Neural crest cell (in vitro differentiated cells): ENCODE measurements around the gene DACH1. TPM values are rescaled to one million over a fixed set of nuclear protein-coding genes. Genes with fewer than 3 reads are reported as not detected.
A peak's percentile ranks its signal among the peaks of the same experiment; 100 is the strongest.

Source experiments
- DNase-seq: peaks from one replicate; pipeline ENCODE4 v3.0.0; 2021; ENCODE audit warnings: low read depth, mixed read lengths, low spot score
- H3K27ac Mint-ChIP-seq: one replicate; pipeline ENCODE4 v1.8.0; 2021; ENCODE audit warnings: mild to moderate bottlenecking, mixed read lengths; ENCODE audit not compliant: unreplicated experiment
- H3K27me3 Mint-ChIP-seq: 2 replicates; pipeline ENCODE4 v1.8.0; 2021; ENCODE audit warnings: low read depth, mild to moderate bottlenecking, mixed read lengths
- H3K36me3 Mint-ChIP-seq: 2 replicates; pipeline ENCODE4 v1.8.0; 2021; ENCODE audit warnings: low read depth, mild to moderate bottlenecking, mixed read lengths
- H3K4me1 Mint-ChIP-seq: 2 replicates; pipeline ENCODE4 v1.8.0; 2021; ENCODE audit warnings: mixed read lengths
- H3K4me3 Mint-ChIP-seq: one replicate; pipeline ENCODE4 v1.8.0; 2021; ENCODE audit warnings: mild to moderate bottlenecking, mixed read lengths
- H3K9me3 Mint-ChIP-seq: 2 replicates; pipeline ENCODE4 v1.8.0; 2021; ENCODE audit warnings: mixed read lengths
- total RNA-seq: library from RNA; stranded (reverse); gene quantifications from 2 replicates; pipeline ENCODE4 v1.2.1, GENCODE V29; 2021
- TF ChIP-seq, protein P1 (sequence below): fragments of 200-600 bp; sonication (generic); conservative IDR thresholded peaks from 2 replicates; pipeline ENCODE4 v1.5.0; 2021; ENCODE audit warnings: antibody characterized with exemption, mild to moderate bottlenecking

DACH1 gene
- total RNA-seq, 1 donor from 2014 or later: 23.7 TPM

DNA sequence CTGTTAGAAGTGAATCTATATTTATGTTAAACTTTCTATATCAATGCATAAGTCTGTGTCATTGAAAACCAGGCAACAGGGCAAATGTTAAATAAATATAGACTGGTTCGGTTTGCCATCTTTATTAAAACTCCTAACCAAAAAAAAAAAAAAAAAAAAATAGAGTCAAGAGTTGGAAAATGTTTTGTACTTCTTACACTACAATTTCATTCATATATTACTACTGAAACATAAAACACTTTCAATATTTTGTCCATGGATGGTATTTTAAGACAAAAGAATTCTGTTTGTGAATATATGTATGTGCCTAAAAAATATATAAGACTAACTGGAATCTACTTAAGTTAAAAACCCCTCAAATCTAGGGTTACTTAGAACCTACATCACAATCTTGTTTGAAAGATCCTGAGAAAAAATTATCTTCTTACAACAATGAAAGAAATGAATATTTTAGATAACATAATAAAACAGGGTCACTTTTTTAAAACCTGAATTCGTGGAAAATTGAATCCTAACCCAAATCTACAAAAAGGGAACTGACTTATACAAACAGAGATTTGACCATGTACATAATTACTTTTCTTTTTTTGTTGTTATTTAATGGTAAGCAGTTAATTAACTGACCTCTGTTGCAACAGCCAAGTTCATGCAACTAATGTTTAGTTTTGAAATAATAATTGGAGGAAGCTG lies 5.1 kb downstream of the DACH1 start:
- Mint-ChIP-seq H3K36me3 (no peaks in the 10 kb centered on the region), H3K4me3 (peak overlapping the region; percentile 74), H3K27me3 (peaks cover 33% of the 10 kb centered on the region), H3K27ac (no peak overlapping the region), H3K9me3 (no peaks in the 10 kb centered on the region), H3K4me1 (peaks cover 32% of the 10 kb centered on the region)
- DNase-seq: no peak
- TF ChIP-seq, protein P1, sequence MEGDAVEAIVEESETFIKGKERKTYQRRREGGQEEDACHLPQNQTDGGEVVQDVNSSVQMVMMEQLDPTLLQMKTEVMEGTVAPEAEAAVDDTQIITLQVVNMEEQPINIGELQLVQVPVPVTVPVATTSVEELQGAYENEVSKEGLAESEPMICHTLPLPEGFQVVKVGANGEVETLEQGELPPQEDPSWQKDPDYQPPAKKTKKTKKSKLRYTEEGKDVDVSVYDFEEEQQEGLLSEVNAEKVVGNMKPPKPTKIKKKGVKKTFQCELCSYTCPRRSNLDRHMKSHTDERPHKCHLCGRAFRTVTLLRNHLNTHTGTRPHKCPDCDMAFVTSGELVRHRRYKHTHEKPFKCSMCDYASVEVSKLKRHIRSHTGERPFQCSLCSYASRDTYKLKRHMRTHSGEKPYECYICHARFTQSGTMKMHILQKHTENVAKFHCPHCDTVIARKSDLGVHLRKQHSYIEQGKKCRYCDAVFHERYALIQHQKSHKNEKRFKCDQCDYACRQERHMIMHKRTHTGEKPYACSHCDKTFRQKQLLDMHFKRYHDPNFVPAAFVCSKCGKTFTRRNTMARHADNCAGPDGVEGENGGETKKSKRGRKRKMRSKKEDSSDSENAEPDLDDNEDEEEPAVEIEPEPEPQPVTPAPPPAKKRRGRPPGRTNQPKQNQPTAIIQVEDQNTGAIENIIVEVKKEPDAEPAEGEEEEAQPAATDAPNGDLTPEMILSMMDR: no peak

DNA sequence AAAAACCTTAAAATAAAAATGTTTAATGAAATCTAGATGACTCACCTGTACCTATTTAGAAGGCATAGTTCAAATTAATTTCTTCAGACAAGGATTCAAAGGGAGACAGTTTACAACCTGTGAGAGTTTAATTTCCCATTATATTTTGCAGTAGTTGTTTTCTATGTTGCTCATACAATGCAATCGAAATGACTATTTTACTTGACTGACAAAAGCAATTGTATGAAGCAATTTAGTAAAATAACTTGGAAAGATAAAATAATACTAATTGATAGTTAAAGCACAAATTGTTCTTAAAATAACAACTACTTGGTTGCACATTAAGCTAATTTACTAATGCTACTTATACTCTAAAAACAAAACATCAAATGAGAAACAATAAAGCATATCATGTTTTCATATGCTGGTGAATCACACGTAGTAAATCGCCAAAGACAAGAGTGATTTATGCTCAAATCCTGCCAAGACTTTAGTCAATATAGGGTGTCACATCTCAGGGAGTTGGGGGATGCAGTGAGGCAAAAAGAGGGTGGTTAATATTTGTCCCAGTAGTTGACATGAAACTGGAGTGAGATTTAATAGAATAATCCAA lies 6.4 kb downstream of the DACH1 start:
- TF ChIP-seq, protein P1: no peak
- Mint-ChIP-seq H3K27me3 (peaks cover 32% of the 10 kb centered on the region), H3K27ac (no peak overlapping the region), H3K4me1 (peaks cover 35% of the 10 kb centered on the region), H3K36me3 (no peaks in the 10 kb centered on the region), H3K4me3 (peak overlapping the region; percentile 23), H3K9me3 (no peaks in the 10 kb centered on the region)
- no peak for DNase-seq

DNA sequence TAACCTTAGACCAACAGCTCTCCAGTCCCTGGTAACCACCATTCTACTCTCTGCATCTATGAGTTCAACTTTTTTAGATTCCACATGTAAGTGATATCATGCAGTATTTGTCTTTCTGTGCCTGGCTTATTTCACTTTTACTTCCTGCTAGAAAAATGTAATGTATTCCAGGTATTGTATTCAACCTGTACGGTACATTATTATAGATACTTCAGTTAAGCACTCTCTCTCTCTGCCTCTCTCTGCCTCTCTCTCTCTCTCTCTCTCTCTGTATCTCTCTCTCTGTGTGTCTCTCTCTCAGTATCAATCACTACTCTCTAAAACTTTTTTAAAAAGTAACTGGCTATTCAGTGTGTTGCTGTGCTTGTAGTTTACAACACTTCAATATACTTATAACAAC lies 8.4 kb downstream of the DACH1 start:
- DNase-seq: no peak
- Mint-ChIP-seq H3K36me3 (no peaks in the 10 kb centered on the region), H3K27ac (no peak overlapping the region), H3K4me3 (no peak overlapping the region), H3K9me3 (no peaks in the 10 kb centered on the region), H3K4me1 (peaks cover 34% of the 10 kb centered on the region), H3K27me3 (peaks cover 17% of the 10 kb centered on the region)
- TF ChIP-seq, protein P1: no peak

DNA sequence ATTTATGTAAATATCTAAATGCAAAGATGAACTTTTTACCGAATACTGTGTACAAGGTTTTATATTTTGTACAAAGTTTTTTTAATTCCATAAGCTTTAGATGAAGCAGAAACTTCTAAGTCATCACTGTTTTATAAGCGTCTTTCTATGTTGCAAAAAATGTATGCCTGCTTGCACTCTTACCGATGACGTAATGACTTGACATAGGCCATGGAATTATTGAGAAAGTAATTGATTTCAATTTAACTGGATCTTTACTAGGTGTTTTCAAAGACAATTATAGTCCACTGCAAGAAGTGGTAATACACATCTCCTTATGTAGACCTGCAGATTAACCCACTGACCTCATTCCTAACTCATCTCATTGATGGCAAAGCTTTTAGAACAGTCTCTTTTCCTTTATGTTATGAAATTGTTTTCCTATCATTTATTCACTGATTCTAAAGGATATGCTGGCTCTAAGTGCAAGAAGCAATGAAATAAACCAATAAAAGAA lies 10.4 kb downstream of the DACH1 start:
- Mint-ChIP-seq H3K27me3 (peaks cover 5% of the 10 kb centered on the region), H3K4me1 (peaks cover 41% of the 10 kb centered on the region)

DNA sequence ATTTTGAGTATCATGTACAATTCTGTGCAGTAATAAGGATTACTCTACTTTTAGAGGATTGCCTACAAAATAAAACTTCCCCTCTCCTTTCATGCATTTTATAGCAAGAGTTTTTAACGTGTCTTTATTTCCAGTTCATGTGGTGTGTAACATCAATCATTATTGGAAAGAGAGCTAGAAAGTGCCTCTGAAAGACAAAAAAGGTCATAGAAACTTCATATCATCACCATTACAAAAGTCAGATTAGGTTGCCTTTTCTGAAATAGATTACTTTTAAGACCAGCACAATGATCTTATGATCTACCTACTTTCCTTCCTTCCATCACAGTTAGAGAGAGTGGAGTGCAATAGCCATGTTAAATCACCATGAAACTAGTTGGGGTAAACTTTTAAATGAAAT lies 12.6 kb downstream of the DACH1 start:
- Mint-ChIP-seq H3K27me3 (no peaks in the 10 kb centered on the region), H3K36me3 (no peaks in the 10 kb centered on the region), H3K27ac (no peak overlapping the region), H3K9me3 (no peaks in the 10 kb centered on the region), H3K4me3 (no peak overlapping the region), H3K4me1 (peaks cover 36% of the 10 kb centered on the region)
- no peak for DNase-seq
- TF ChIP-seq, protein P1: no peak

More for the DNA sequence above, 10.4 kb downstream of the DACH1 start:
- TF ChIP-seq, protein P1: no peak
- Mint-ChIP-seq H3K9me3 (no peaks in the 10 kb centered on the region), H3K36me3 (no peaks in the 10 kb centered on the region), H3K4me3 (no peak overlapping the region), H3K27ac (no peak overlapping the region)
- no peak for DNase-seq
